ENCODE measurements around the gene UTP18. TPM values are rescaled to one million over a fixed set of nuclear protein-coding genes. Genes with fewer than 3 reads are reported as not detected.

Gene UTP18
- total RNA-seq, 1 experiment from 2014 or later: 68.8 TPM

DNA sequence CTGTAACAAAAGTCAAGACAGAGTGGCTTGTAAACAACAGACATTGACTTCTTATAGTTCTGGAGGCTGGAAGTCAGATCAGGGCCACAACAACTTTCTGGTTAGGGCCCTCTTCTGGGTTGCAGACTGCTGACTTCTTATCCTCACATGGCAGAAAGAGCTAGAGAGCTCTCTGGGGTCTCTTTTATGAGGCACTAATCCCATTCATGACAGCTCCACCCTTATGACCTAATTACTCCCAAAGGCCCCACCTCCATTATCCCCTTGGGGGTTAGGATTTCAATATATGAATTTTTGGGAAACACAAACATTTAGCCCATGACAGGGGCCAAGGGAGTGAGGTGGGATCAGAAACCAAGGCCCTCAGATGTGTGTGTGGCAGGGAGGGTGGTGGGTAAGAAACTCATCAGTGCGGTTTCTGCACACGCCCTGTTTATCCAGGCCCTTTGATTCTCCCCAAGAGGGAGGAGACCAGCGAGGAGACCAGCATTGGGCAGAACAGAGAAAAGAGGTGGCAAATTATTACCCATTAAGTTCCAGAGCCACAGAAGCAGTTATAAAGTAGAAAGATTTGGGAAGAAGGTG lies 74.8 kb downstream of the UTP18 start (continued):
- TF ChIP-seq ZNF138 (CRISPR knock-in tag; conservative IDR thresholded peaks at IDR 0.05) (no peak), GABPB1 (CRISPR knock-in tag; IDR thresholded peaks at IDR 0.05) (no peak)

DNA sequence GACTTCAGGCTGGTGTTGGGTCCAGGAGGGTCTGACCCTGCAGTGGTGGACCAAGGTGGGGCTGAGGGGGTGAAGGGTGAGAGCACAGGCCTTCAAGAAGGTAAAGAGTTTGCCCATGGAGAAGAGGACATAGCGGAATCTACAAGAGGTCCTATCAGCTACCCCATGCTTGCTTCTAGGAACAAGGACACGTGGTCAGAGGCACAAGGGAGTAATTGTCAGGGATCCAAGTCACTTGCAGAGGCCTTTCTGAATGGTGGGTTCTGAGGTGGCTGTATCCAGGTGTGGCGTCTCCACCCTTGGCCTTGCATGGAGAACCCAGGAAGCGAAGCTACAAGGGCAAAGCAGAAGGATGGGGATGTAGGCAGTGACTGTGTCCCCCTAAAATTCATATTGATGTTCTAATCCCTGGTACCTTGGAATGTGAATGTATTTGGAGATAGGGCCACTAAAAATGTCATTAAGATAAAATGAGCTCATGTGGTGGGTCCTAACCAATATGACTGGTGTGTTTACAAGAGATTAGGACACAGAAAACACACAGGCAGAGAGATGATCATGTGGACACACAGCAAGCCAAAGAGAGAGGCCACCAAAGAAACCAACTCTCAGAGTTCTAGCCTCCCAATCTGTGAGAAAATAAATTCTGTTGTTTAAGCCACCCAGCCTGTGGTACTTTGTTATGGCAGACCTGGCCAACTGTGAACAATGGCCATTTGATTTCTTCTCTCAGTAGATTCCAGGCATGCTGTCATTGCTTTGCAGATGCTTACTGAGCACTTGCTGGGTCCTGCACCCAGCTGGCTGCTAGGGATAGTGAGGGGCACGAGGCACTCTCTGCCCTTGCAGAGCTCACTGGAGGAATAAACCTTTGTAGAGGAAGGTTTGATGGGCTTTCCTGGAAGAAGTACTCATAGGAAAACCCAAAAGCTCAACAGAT lies 75.8 kb downstream of the UTP18 start:
- POLR2A ChIA-PET: no interaction called here
- CTCF ChIA-PET: no interaction called here
- DNase-seq (ENCODE audit: low spot score) (no peak), ATAC-seq (no peak)
- peaks cover 8% of the 10 kb centered on the region for H3K36me3 Mint-ChIP-seq
- TF ChIP-seq RELA (CRISPR knock-in tag; IDR thresholded peaks at IDR 0.05; ENCODE audit: borderline replicate concordance) (no peak), JAZF1 (CRISPR knock-in tag; IDR thresholded peaks at IDR 0.05) (no peak), ZNF671 (CRISPR knock-in tag; IDR thresholded peaks at IDR 0.05) (no peak), HMGA2 (CRISPR knock-in tag; IDR thresholded peaks at IDR 0.05) (no peak), SP1 (CRISPR knock-in tag; conservative IDR thresholded peaks at IDR 0.05) (no peak), SOX15 (CRISPR knock-in tag; IDR thresholded peaks at IDR 0.05) (no peak), TEAD4 (CRISPR knock-in tag; IDR thresholded peaks at IDR 0.05) (no peak), ZNF416 (CRISPR knock-in tag; IDR thresholded peaks at IDR 0.05) (no peak), OVOL2 (CRISPR knock-in tag; IDR thresholded peaks at IDR 0.05; ENCODE audit: borderline replicate concordance) (no peak), ELF4 (CRISPR knock-in tag; IDR thresholded peaks at IDR 0.05; ENCODE audit: low read depth) (no peak), NR3C1 (CRISPR knock-in tag; conservative IDR thresholded peaks at IDR 0.05; ENCODE audit: low read depth) (no peak)
- TF ChIP-seq, protein P1, sequence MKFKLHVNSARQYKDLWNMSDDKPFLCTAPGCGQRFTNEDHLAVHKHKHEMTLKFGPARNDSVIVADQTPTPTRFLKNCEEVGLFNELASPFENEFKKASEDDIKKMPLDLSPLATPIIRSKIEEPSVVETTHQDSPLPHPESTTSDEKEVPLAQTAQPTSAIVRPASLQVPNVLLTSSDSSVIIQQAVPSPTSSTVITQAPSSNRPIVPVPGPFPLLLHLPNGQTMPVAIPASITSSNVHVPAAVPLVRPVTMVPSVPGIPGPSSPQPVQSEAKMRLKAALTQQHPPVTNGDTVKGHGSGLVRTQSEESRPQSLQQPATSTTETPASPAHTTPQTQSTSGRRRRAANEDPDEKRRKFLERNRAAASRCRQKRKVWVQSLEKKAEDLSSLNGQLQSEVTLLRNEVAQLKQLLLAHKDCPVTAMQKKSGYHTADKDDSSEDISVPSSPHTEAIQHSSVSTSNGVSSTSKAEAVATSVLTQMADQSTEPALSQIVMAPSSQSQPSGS (CRISPR knock-in tag; IDR thresholded peaks at IDR 0.05; ENCODE audit: borderline replicate concordance, low read depth): no peak
- TF ChIP-seq, protein P2, sequence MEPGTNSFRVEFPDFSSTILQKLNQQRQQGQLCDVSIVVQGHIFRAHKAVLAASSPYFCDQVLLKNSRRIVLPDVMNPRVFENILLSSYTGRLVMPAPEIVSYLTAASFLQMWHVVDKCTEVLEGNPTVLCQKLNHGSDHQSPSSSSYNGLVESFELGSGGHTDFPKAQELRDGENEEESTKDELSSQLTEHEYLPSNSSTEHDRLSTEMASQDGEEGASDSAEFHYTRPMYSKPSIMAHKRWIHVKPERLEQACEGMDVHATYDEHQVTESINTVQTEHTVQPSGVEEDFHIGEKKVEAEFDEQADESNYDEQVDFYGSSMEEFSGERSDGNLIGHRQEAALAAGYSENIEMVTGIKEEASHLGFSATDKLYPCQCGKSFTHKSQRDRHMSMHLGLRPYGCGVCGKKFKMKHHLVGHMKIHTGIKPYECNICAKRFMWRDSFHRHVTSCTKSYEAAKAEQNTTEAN (CRISPR knock-in tag; IDR thresholded peaks at IDR 0.05): no peak
- TF ChIP-seq, protein P3, sequence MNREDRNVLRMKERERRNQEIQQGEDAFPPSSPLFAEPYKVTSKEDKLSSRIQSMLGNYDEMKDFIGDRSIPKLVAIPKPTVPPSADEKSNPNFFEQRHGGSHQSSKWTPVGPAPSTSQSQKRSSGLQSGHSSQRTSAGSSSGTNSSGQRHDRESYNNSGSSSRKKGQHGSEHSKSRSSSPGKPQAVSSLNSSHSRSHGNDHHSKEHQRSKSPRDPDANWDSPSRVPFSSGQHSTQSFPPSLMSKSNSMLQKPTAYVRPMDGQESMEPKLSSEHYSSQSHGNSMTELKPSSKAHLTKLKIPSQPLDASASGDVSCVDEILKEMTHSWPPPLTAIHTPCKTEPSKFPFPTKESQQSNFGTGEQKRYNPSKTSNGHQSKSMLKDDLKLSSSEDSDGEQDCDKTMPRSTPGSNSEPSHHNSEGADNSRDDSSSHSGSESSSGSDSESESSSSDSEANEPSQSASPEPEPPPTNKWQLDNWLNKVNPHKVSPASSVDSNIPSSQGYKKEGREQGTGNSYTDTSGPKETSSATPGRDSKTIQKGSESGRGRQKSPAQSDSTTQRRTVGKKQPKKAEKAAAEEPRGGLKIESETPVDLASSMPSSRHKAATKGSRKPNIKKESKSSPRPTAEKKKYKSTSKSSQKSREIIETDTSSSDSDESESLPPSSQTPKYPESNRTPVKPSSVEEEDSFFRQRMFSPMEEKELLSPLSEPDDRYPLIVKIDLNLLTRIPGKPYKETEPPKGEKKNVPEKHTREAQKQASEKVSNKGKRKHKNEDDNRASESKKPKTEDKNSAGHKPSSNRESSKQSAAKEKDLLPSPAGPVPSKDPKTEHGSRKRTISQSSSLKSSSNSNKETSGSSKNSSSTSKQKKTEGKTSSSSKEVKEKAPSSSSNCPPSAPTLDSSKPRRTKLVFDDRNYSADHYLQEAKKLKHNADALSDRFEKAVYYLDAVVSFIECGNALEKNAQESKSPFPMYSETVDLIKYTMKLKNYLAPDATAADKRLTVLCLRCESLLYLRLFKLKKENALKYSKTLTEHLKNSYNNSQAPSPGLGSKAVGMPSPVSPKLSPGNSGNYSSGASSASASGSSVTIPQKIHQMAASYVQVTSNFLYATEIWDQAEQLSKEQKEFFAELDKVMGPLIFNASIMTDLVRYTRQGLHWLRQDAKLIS (CRISPR knock-in tag; IDR thresholded peaks at IDR 0.05; ENCODE audit: borderline replicate concordance): no peak
- TF ChIP-seq, protein P4, sequence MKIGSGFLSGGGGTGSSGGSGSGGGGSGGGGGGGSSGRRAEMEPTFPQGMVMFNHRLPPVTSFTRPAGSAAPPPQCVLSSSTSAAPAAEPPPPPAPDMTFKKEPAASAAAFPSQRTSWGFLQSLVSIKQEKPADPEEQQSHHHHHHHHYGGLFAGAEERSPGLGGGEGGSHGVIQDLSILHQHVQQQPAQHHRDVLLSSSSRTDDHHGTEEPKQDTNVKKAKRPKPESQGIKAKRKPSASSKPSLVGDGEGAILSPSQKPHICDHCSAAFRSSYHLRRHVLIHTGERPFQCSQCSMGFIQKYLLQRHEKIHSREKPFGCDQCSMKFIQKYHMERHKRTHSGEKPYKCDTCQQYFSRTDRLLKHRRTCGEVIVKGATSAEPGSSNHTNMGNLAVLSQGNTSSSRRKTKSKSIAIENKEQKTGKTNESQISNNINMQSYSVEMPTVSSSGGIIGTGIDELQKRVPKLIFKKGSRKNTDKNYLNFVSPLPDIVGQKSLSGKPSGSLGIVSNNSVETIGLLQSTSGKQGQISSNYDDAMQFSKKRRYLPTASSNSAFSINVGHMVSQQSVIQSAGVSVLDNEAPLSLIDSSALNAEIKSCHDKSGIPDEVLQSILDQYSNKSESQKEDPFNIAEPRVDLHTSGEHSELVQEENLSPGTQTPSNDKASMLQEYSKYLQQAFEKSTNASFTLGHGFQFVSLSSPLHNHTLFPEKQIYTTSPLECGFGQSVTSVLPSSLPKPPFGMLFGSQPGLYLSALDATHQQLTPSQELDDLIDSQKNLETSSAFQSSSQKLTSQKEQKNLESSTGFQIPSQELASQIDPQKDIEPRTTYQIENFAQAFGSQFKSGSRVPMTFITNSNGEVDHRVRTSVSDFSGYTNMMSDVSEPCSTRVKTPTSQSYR (CRISPR knock-in tag; IDR thresholded peaks at IDR 0.05): no peak
- H3K27me3 Mint-ChIP-seq (ENCODE audit: low read depth): no peaks in the 10 kb centered on the region; the same call in 1 of the 2 replicates
- peaks cover 33% of the 10 kb centered on the region for H3K9me3 Mint-ChIP-seq
- H3K27ac Mint-ChIP-seq: no peak overlapping the region
- H3K4me1 Mint-ChIP-seq: no peaks in the 10 kb centered on the region; the same call in 1 of the 2 replicates
- H3K4me3 Mint-ChIP-seq: no peak overlapping the region
